ENCODE results near the gene SYNE4. TPM values are rescaled to one million over a fixed set of nuclear protein-coding genes. Genes with fewer than 3 reads are reported as not detected.

SYNE4 gene
- total and polyA plus RNA-seq, 2 donors (not counting 1 experiment from before 2014, with no cell fraction given), result 0.12 to 0.17 TPM

DNA sequence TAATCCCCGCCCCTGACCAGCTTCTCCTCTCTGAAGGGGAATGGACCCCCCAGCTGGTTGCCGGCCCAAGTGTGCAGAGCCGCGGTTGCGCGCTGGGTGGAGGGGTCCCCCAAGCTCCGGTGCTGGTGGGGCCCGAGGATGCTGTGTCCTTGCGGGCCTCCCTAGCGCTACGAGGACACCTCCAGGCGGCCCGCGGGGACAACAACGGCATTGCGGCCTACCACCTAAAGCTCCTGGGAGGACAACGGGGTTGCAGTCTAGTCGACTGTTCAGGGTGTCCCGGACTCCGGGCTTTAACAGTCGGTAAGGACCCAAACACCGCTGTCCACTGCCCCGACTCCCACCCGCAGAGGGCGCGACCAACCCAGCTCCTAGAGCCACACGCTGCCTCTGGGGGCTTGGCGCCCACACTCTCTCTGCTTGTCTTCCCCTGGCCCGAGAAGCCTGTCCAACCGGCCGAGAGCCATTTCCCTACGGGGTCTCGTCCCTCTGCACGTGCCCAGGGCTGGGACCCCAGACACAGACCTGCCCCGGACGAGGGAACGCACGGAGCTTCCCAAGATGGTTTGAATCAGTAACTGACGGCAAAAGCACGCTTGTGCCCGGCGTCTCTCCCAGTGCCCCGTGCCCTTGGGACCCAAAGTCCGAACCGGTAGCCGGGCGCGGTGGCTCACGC lies 14.6 kb downstream of the SYNE4 start:
- TF ChIP-seq, protein P1, sequence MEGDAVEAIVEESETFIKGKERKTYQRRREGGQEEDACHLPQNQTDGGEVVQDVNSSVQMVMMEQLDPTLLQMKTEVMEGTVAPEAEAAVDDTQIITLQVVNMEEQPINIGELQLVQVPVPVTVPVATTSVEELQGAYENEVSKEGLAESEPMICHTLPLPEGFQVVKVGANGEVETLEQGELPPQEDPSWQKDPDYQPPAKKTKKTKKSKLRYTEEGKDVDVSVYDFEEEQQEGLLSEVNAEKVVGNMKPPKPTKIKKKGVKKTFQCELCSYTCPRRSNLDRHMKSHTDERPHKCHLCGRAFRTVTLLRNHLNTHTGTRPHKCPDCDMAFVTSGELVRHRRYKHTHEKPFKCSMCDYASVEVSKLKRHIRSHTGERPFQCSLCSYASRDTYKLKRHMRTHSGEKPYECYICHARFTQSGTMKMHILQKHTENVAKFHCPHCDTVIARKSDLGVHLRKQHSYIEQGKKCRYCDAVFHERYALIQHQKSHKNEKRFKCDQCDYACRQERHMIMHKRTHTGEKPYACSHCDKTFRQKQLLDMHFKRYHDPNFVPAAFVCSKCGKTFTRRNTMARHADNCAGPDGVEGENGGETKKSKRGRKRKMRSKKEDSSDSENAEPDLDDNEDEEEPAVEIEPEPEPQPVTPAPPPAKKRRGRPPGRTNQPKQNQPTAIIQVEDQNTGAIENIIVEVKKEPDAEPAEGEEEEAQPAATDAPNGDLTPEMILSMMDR (conservative IDR thresholded peaks at IDR 0.05 in 1 of 2, IDR thresholded peaks at IDR 0.05 in 1 of 2; ENCODE audit: low read depth in 1 of 2, low read length in 2 of 2), result no peak
- TF ChIP-seq EZH2 (IDR thresholded peaks at IDR 0.05; ENCODE audit: low read length, missing control alignments), result no peak
- Histone ChIP-seq H3K9me3 (ENCODE audit: control insufficient read depth, insufficient read depth, low read depth, low read length) (no peaks in the 10 kb centered on the region), H3K27me3 (ENCODE audit: control insufficient read depth, insufficient read depth, low read length) (no peaks in the 10 kb centered on the region), H3K27ac (ENCODE audit: insufficient read depth, low read length) (no peak overlapping the region), H2AFZ (ENCODE audit: low read length) (no peak overlapping the region), H3K4me1 (ENCODE audit: control insufficient read depth, extremely low read depth, insufficient read depth, low read length) (peaks cover under 1% of the 10 kb centered on the region), H3K79me2 (ENCODE audit: control insufficient read depth, insufficient read depth, low read length) (peaks cover 7% of the 10 kb centered on the region), H3K4me2 (ENCODE audit: extremely low read depth, insufficient read depth, low read length) (peak overlapping the region; percentile 0), H3K4me3 (replicated peaks in 1 of 4; ENCODE audit: control extremely low read depth in 1 of 4, insufficient read depth in 1 of 4, low read depth in 3 of 4, low read length in 4 of 4) (peak overlapping the region in 2 of 4 experiments; percentile 60 to 84), H4K20me1 (ENCODE audit: control insufficient read depth, extremely low read depth, insufficient read depth, low read length) (no peaks in the 10 kb centered on the region), H3K9ac (ENCODE audit: insufficient read depth, low read length) (no peak overlapping the region), H3K36me3 (ENCODE audit: control insufficient read depth, insufficient read depth, low read length) (no peaks in the 10 kb centered on the region)
- no peak for DNase-seq (ENCODE audit: low read depth in 2 of 2)

DNA sequence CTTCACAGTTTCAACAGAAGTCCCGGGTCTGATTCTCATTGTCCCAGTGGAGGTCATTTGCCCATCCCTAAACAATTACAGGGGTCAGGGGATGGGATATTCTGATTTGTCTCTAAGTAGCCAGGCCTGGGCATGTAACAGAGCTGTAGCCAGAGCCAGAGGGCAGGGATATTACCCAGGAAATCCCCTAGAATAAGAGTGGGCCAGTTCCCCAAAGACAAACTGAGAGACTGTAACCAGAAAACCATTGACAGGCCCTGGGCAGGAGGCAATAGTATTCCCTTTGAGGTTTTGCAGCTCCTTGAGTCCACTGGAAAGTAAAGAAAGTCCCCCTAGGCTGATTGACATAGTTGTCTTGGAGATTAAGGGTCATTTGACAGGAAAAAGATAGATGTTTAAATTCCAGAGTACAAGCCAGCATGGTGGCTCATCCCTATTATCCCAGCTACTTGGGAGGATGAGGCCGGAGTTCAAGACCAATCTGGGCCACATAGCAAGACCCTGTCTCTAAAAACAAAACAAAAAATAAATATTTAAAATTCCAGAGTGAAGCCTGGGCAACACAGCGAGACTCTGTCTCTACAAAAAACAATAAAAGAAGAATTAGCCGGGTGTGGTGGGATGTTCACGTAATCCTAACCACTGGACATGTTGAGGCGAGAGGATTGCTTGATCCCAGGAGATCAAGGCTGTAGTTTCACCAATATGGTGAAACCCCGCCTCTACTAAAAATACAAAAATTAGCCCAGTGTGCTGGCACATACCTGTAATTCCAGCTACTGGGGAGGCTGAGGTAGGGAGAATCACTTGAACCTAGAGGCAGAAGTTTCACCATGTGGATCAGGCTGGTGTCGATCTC lies 15.5 kb downstream of the SYNE4 start:
- no peak overlapping the region for H2AFZ ChIP-seq (ENCODE audit: low read length)
- no peaks in the 10 kb centered on the region for H4K20me1 ChIP-seq (ENCODE audit: control insufficient read depth, extremely low read depth, insufficient read depth, low read length)
- H3K9ac ChIP-seq (ENCODE audit: insufficient read depth, low read length), result no peak overlapping the region
- H3K4me3 ChIP-seq (replicated peaks in 1 of 4; ENCODE audit: control extremely low read depth in 1 of 4, insufficient read depth in 1 of 4, low read depth in 3 of 4, low read length in 4 of 4), result no peak overlapping the region
- no peaks in the 10 kb centered on the region for H3K36me3 ChIP-seq (ENCODE audit: control insufficient read depth, insufficient read depth, low read length)
- peaks cover 4% of the 10 kb centered on the region for H3K27me3 ChIP-seq (ENCODE audit: control insufficient read depth, insufficient read depth, low read length)
- DNase-seq (ENCODE audit: low read depth in 2 of 2), result no peak
- peaks cover 7% of the 10 kb centered on the region for H3K79me2 ChIP-seq (ENCODE audit: control insufficient read depth, insufficient read depth, low read length)
- no peak overlapping the region for H3K4me2 ChIP-seq (ENCODE audit: extremely low read depth, insufficient read depth, low read length)
- TF ChIP-seq EZH2 (IDR thresholded peaks at IDR 0.05; ENCODE audit: low read length, missing control alignments), result no peak
- TF ChIP-seq, protein P1 (conservative IDR thresholded peaks at IDR 0.05 in 1 of 2, IDR thresholded peaks at IDR 0.05 in 1 of 2; ENCODE audit: low read depth in 1 of 2, low read length in 2 of 2), result no peak
- H3K27ac ChIP-seq (ENCODE audit: insufficient read depth, low read length), result no peak overlapping the region
- no peaks in the 10 kb centered on the region for H3K4me1 ChIP-seq (ENCODE audit: control insufficient read depth, extremely low read depth, insufficient read depth, low read length)
- H3K9me3 ChIP-seq (ENCODE audit: control insufficient read depth, insufficient read depth, low read depth, low read length), result no peaks in the 10 kb centered on the region

DNA sequence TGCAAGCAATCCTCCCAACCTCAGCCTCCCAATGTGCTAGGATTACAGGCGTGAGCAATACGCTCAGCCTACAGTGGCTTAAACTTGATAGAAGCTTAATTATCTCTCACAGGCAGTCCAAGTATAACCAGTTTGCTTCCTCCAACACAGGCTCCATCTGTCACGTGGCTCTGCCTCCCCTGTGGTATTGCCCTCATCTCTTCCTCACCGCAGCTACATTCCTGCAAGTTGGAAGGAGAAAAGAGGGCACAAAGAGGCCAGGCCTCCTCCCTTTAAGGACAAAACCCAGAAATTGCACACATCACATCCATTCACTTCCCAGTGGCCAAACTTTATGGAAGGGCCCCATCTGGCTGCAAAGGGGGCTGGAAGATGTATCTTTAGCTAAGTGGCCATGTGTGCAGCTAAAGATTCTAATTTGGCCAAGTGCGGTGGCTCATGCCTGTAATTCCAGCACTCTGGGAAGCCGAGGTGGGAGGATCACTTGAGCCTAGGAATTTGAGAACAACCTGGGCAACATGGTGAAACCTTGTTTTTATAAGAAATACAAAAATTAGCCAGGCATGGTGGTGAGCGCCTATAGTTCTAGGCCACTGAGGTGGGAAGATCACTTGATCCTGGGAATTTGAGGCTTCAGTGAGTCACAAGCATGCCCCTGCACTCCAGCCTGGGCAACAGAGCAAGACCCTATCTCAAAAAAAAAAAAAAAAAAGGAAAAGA lies 16.7 kb downstream of the SYNE4 start:
- Histone ChIP-seq H3K27ac (ENCODE audit: insufficient read depth, low read length) (no peak overlapping the region), H3K9ac (ENCODE audit: insufficient read depth, low read length) (no peak overlapping the region)
- peak in 1 of 2 donors; percentile 27 for DNase-seq (ENCODE audit: low read depth in 2 of 2)

More for the DNA sequence above, 16.7 kb downstream of the SYNE4 start:
- no peak for TF ChIP-seq EZH2 (IDR thresholded peaks at IDR 0.05; ENCODE audit: low read length, missing control alignments)
- TF ChIP-seq, protein P1 (conservative IDR thresholded peaks at IDR 0.05 in 1 of 2, IDR thresholded peaks at IDR 0.05 in 1 of 2; ENCODE audit: low read depth in 1 of 2, low read length in 2 of 2), result no peak
- Histone ChIP-seq H4K20me1 (ENCODE audit: control insufficient read depth, extremely low read depth, insufficient read depth, low read length) (no peaks in the 10 kb centered on the region), H3K4me3 (replicated peaks in 1 of 4; ENCODE audit: control extremely low read depth in 1 of 4, insufficient read depth in 1 of 4, low read depth in 3 of 4, low read length in 4 of 4) (no peak overlapping the region), H3K4me1 (ENCODE audit: control insufficient read depth, extremely low read depth, insufficient read depth, low read length) (no peaks in the 10 kb centered on the region), H2AFZ (ENCODE audit: low read length) (no peak overlapping the region), H3K79me2 (ENCODE audit: control insufficient read depth, insufficient read depth, low read length) (peaks cover 7% of the 10 kb centered on the region), H3K9me3 (ENCODE audit: control insufficient read depth, insufficient read depth, low read depth, low read length) (no peaks in the 10 kb centered on the region), H3K36me3 (ENCODE audit: control insufficient read depth, insufficient read depth, low read length) (no peaks in the 10 kb centered on the region), H3K27me3 (ENCODE audit: control insufficient read depth, insufficient read depth, low read length) (peaks cover 4% of the 10 kb centered on the region), H3K4me2 (ENCODE audit: extremely low read depth, insufficient read depth, low read length) (no peak overlapping the region)

Measured in fibroblast of lung (primary cell).